Hindlimb muscle (tissue), 1 donor: ENCODE data around the gene PDLIM4. TPM values are rescaled to one million over a fixed set of nuclear protein-coding genes. Genes with fewer than 3 reads are reported as not detected.

ENCODE experiments used
- DNase-seq: peaks from one replicate; pipeline ENCODE4 v3.0.0-alpha.2; 2013
- polyA plus RNA-seq: library from polyadenylated mRNA; unstranded; fragments of 120-200 nt; gene quantifications from one replicate; pipeline ENCODE4 v1.2.1, GENCODE V29; 2013; ENCODE audit not compliant: insufficient read length

The PDLIM4 gene
- polyA plus RNA-seq, 1 donor, result 51.7 TPM

DNA sequence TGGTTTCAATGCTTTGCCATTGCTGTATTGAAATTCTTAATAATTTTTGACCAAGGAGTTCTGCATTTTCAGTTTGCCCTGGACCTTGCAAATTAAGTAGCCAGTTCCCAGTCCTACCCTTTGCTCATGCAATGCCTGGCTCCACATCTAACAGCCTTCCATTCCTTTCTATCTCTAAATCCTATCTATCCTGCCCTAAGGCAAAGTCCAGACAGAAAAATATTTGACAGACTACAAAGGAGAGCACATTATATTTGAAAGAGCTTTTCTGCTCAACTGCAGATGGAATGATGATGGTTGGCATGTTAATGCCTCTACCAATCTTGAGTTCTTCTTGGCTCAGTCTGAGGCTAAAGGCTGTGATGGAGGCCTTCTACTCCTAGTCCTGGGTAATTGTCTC lies 52.2 kb downstream of the PDLIM4 start:
- no peak for DNase-seq

GRCh38 chr5:132310141-132310834 lies 52.8 kb downstream of the PDLIM4 start:
- no peak for DNase-seq

- no peak for DNase-seq
These were observed 55.9 kb downstream of the PDLIM4 start for GRCh38 chr5:132313366-132313765.

DNA sequence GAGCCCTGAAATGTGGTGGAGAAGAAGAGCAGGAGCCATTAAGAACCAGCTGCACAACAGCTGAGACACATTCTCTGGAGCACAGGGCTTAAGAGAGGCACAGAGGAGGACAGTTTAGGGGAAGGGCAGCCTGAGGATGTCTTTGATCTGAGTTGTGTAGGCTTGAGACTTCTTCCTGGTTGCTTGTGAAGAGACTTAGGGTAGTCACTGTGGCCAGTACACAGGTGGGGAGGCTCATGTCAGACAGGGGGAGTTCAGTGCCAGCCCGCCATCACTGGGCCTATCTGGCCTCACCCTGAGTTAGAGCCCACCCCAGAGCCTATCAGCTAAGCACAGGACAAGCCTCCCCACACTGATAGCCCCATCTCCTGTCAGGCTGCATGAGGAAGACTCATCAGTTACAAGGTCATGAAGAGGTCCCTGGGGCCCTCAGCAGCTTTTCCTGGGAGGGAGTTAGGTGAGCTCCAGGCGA lies 56.5 kb downstream of the PDLIM4 start:
- DNase-seq, result no peak

DNA sequence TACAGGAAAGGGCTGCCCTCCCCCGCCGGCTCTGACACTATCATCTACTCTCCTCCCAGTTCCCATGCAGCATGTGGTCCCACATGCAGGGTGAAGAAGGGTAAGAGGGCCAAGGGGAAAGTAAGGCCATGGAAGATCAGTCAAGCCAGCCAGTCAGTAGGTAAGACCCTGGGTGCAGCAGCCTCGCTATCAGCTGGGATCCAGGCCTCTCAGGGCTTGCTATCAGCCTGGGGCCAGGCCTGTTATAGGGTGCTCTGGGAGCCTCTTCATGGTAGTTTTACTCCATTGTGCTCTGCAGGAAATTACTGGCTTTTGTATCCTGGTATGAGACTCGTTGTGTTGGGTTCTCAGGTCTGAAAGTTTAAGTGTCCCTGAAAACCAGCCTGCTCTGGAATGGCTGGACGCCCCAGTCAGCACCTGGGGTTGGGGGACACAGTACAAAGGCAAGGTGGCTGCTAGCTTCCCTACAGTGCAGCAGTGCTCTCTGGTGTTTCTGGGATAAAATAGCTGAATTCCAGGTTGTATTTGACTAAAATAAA lies 58.1 kb downstream of the PDLIM4 start:
- no peak for DNase-seq

- DNase-seq, result no peak
These were observed 62.5 kb downstream of the PDLIM4 start for GRCh38 chr5:132319975-132320374.

GRCh38 chr5:132321109-132321721 lies 63.7 kb downstream of the PDLIM4 start:
- DNase-seq, result no peak

DNA sequence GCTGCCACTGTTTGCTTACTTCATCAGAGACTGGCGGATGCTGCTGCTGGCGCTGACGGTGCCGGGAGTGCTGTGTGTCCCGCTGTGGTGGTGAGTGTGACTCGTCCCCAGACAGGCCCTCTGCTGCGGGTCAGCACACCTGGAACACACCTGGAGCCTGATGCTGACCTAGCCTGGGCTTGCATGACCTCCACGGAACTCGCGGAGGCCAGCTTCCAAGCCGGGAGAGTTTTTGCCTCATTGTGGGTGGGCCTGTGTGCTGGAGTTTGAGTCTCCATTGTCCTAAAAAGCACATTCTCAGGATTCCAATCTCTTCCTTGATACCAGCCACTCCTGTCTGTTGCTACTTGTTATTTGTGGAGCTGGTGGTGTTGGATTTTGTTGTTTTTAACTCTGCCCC lies 64.8 kb downstream of the PDLIM4 start:
- no peak for DNase-seq

Other genes starting within 250 kb of the PDLIM4 start
- 0.34 TPM for gene ACSL6, start 246.0 kb upstream of the PDLIM4 start, polyA plus RNA-seq
- not detected for gene IL3, start 197.0 kb upstream of the PDLIM4 start, polyA plus RNA-seq
- gene CSF2, start 183.9 kb upstream of the PDLIM4 start, polyA plus RNA-seq, result not detected
- gene P4HA2, start 29.8 kb upstream of the PDLIM4 start, polyA plus RNA-seq, result 52.5 TPM
- gene SLC22A4, start 36.7 kb downstream of the PDLIM4 start, polyA plus RNA-seq, result 3.2 TPM
- 7.3 TPM for gene SLC22A5, start 112.0 kb downstream of the PDLIM4 start, polyA plus RNA-seq
- 9.1 TPM for gene IRF1, start 233.1 kb downstream of the PDLIM4 start, polyA plus RNA-seq